C4-2B (cell line): ENCODE measurements around the gene PLD5.

Experiments
- ZFX ChIP-seq: fragments of 450-650 bp; IDR thresholded peaks from 2 replicates; pipeline ENCODE4 v1.6.1; 2017
- TF ChIP-seq, protein P1 (sequence below): fragments of 450-650 bp; conservative IDR thresholded peaks from 2 replicates; pipeline ENCODE4 v1.5.1; 2017; ENCODE audit warnings: mild to moderate bottlenecking

GRCh38 chr1:242089911-242090310, 434.6 kb downstream of the PLD5 start:
- TF ChIP-seq, protein P1, sequence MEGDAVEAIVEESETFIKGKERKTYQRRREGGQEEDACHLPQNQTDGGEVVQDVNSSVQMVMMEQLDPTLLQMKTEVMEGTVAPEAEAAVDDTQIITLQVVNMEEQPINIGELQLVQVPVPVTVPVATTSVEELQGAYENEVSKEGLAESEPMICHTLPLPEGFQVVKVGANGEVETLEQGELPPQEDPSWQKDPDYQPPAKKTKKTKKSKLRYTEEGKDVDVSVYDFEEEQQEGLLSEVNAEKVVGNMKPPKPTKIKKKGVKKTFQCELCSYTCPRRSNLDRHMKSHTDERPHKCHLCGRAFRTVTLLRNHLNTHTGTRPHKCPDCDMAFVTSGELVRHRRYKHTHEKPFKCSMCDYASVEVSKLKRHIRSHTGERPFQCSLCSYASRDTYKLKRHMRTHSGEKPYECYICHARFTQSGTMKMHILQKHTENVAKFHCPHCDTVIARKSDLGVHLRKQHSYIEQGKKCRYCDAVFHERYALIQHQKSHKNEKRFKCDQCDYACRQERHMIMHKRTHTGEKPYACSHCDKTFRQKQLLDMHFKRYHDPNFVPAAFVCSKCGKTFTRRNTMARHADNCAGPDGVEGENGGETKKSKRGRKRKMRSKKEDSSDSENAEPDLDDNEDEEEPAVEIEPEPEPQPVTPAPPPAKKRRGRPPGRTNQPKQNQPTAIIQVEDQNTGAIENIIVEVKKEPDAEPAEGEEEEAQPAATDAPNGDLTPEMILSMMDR = no peak
- no peak for TF ChIP-seq ZFX
